ENCODE data around the gene EXOC8. TPM values are rescaled to one million over a fixed set of nuclear protein-coding genes. Genes with fewer than 3 reads are reported as not detected.
A peak's percentile ranks its signal among the peaks of the same experiment; 100 is the strongest.

Gene EXOC8
- polyA plus RNA-seq, 4 donors = 3.2 to 13.7 (median 4.7) TPM

DNA sequence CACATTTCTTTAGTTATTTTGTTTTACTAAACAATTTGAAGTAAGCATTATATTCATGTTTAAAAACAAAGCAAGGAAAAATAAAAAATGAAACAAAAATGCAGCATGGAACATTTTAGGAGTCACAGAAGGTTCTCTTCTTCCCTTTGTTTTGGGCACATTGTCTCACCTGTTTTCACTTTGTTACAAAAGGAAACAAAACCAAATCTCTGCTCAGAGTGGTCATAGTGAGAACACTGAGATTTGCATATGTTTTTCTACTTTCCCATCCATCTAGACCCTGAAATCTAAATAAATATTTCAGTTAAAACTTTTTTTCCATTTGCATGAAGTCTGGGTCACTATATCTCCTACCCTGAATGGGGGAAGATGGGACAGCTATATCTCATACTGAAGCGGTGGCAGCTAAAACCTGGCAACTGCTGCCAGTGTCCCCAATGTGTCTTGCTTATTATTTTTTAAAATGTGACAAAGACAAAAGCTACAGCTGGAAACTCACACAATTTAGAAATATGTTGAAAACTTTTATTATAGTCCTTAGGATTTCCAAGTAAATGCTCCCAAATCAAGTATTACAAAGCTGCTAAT is 3.5 kb downstream of the EXOC8 start:
- Histone ChIP-seq H3K36me3 (ENCODE audit: control insufficient read depth in 3 of 3, insufficient read depth in 2 of 3, low read depth in 1 of 3, low read length in 3 of 3) (peaks cover 0 to 4% (median 0%) of the 10 kb centered on the region in 3 donors), H3K27ac (ENCODE audit: low read depth in 1 of 3, low read length in 2 of 3) (no peak overlapping the region), H3K4me1 (ENCODE audit: control insufficient read depth in 3 of 3, insufficient read depth in 2 of 3, low read depth in 1 of 3, low read length in 2 of 3) (peaks cover 0 to 16% (median 9%) of the 10 kb centered on the region in 3 donors), H3K4me3 (ENCODE audit: low read depth in 1 of 3, low read length in 3 of 3) (peak overlapping the region in 2 of 3 donors; percentile 22 to 44), H3K9me3 (ENCODE audit: control insufficient read depth in 2 of 2, insufficient read depth in 1 of 2, low read depth in 1 of 2, low read length in 1 of 2) (no peaks in the 10 kb centered on the region), H3K27me3 (ENCODE audit: control insufficient read depth in 3 of 3, insufficient read depth in 3 of 3, low read length in 3 of 3) (no peaks in the 10 kb centered on the region)
- DNase-seq (no peak), FAIRE-seq (no peak)
- WGBS, 3 donors = 8 to 52% (median 46%) methylated on average over 1 of the region's 1 CpG

DNA sequence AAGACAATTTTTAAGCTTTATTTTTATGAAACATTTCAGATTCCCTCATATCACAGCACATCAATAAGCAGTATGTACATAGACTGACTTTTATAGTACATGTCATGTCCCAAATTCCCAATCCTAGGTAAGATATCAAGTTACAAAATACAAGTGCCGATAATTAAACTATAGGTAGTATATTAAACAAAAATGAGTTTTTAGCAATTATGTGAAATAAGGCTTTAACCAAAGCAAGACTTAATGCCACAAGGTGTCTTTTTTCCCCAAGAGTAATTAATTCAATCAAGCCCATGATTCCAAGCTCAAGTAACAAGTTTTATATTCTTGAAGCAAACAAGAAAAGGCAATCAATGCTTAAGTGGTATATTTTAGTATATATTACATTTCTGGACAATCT is 4.9 kb downstream of the EXOC8 start:
- no peak overlapping the region for H3K4me3 ChIP-seq (ENCODE audit: low read depth in 1 of 3, low read length in 3 of 3)
- peaks cover 0 to 4% (median 0%) of the 10 kb centered on the region in 3 donors for H3K36me3 ChIP-seq (ENCODE audit: control insufficient read depth in 3 of 3, insufficient read depth in 2 of 3, low read depth in 1 of 3, low read length in 3 of 3)
- H3K4me1 ChIP-seq (ENCODE audit: control insufficient read depth in 3 of 3, insufficient read depth in 2 of 3, low read depth in 1 of 3, low read length in 2 of 3) = peaks cover 0 to 16% (median 9%) of the 10 kb centered on the region in 3 donors
- FAIRE-seq (no peak), DNase-seq (no peak)
- 91 to 95% (median 93%) methylated on average over 1 of the region's 1 CpG for WGBS, 3 donors
- H3K27ac ChIP-seq (ENCODE audit: low read depth in 1 of 3, low read length in 2 of 3) = no peak overlapping the region
- H3K9me3 ChIP-seq (ENCODE audit: control insufficient read depth in 2 of 2, insufficient read depth in 1 of 2, low read depth in 1 of 2, low read length in 1 of 2) = no peaks in the 10 kb centered on the region
- no peaks in the 10 kb centered on the region for H3K27me3 ChIP-seq (ENCODE audit: control insufficient read depth in 3 of 3, insufficient read depth in 3 of 3, low read length in 3 of 3)

DNA sequence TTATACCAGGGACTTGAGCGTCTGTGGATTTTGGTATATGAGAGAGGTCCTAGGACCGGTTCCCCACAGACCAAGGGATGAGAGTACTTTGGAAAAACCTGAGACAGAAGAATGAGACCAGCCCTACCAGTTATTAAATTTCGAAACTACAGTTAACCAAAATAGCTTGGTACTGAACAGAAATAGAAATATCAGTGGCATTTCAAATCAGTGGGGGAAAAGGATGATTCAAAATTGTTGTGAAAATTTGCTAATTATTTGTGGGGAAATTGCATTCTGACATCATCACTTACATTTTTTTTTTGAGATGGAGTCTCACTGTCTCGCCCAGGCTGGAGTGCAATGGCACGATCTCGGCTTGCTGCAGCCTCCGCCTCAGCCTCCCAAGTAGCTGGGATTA is 8.2 kb downstream of the EXOC8 start:
- Histone ChIP-seq H3K9me3 (ENCODE audit: control insufficient read depth in 2 of 2, insufficient read depth in 1 of 2, low read depth in 1 of 2, low read length in 1 of 2) (no peaks in the 10 kb centered on the region), H3K27me3 (ENCODE audit: control insufficient read depth in 3 of 3, insufficient read depth in 3 of 3, low read length in 3 of 3) (no peaks in the 10 kb centered on the region), H3K27ac (ENCODE audit: low read depth in 1 of 3, low read length in 2 of 3) (no peak overlapping the region), H3K4me1 (ENCODE audit: control insufficient read depth in 3 of 3, insufficient read depth in 2 of 3, low read depth in 1 of 3, low read length in 2 of 3) (no peaks in the 10 kb centered on the region), H3K36me3 (ENCODE audit: control insufficient read depth in 3 of 3, insufficient read depth in 2 of 3, low read depth in 1 of 3, low read length in 3 of 3) (peaks cover 0 to 2% (median 0%) of the 10 kb centered on the region in 3 donors), H3K4me3 (ENCODE audit: low read depth in 1 of 3, low read length in 3 of 3) (no peak overlapping the region)
- 90 to 95% (median 94%) methylated on average over 7 of the region's 7 CpGs for WGBS, 3 donors
- FAIRE-seq = no peak
- DNase-seq = no peak

DNA sequence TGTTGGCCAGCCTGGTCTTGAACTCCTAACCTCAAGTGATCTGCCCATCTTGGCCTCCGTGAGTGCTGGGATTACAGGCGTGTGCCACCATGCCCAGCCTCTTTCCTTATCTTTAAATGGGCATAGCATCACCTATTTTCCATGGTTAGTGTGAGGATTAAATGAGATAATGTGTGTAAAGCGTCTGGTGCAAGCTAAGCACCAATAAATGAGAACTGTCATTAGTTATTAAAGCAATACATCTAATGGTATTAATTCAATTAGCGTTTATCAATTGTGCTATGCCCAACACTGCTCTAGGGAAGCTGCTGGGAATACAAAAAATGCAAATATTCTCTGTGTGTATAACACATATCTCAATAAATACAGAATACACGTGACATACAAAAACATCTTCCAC is 10.0 kb downstream of the EXOC8 start:
- Histone ChIP-seq H3K4me1 (ENCODE audit: control insufficient read depth in 3 of 3, insufficient read depth in 2 of 3, low read depth in 1 of 3, low read length in 2 of 3) (no peaks in the 10 kb centered on the region), H3K4me3 (ENCODE audit: low read depth in 1 of 3, low read length in 3 of 3) (no peak overlapping the region), H3K9me3 (ENCODE audit: control insufficient read depth in 2 of 2, insufficient read depth in 1 of 2, low read depth in 1 of 2, low read length in 1 of 2) (no peaks in the 10 kb centered on the region), H3K27ac (ENCODE audit: low read depth in 1 of 3, low read length in 2 of 3) (no peak overlapping the region), H3K36me3 (ENCODE audit: control insufficient read depth in 3 of 3, insufficient read depth in 2 of 3, low read depth in 1 of 3, low read length in 3 of 3) (peaks cover 0 to 2% (median 0%) of the 10 kb centered on the region in 3 donors), H3K27me3 (ENCODE audit: control insufficient read depth in 3 of 3, insufficient read depth in 3 of 3, low read length in 3 of 3) (no peaks in the 10 kb centered on the region)
- FAIRE-seq = no peak
- WGBS, 3 donors = 79 to 81% (median 81%) methylated on average over 5 of the region's 5 CpGs
- DNase-seq = no peak

DNA sequence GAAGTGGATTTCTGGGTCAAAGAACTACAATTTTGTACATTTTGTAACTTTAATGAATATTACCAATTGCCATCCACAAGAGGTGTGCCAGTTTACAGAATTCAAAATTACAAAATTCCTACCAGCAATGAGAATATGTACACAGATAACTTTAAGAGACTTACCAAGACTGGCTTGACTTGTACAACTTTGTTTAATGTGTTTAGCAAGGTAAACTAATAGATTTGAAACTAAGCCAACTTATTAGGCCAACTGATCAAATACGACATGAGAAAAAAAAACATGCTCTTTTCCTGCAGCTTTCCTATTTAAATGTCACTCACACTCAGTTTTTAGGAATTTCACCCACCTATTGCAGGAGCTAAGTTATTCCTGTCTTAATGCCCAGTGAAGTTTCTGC is 11.4 kb downstream of the EXOC8 start:
- Histone ChIP-seq H3K36me3 (ENCODE audit: control insufficient read depth in 3 of 3, insufficient read depth in 2 of 3, low read depth in 1 of 3, low read length in 3 of 3) (peaks cover 0 to 2% (median 0%) of the 10 kb centered on the region in 3 donors), H3K27me3 (ENCODE audit: control insufficient read depth in 3 of 3, insufficient read depth in 3 of 3, low read length in 3 of 3) (no peaks in the 10 kb centered on the region), H3K9me3 (ENCODE audit: control insufficient read depth in 2 of 2, insufficient read depth in 1 of 2, low read depth in 1 of 2, low read length in 1 of 2) (no peaks in the 10 kb centered on the region), H3K27ac (ENCODE audit: low read depth in 1 of 3, low read length in 2 of 3) (no peak overlapping the region), H3K4me3 (ENCODE audit: low read depth in 1 of 3, low read length in 3 of 3) (no peak overlapping the region), H3K4me1 (ENCODE audit: control insufficient read depth in 3 of 3, insufficient read depth in 2 of 3, low read depth in 1 of 3, low read length in 2 of 3) (no peaks in the 10 kb centered on the region)
- FAIRE-seq (no peak), DNase-seq (no peak)
- WGBS, 3 donors = 38 to 58% (median 54%) methylated on average over 1 of the region's 1 CpG

DNA sequence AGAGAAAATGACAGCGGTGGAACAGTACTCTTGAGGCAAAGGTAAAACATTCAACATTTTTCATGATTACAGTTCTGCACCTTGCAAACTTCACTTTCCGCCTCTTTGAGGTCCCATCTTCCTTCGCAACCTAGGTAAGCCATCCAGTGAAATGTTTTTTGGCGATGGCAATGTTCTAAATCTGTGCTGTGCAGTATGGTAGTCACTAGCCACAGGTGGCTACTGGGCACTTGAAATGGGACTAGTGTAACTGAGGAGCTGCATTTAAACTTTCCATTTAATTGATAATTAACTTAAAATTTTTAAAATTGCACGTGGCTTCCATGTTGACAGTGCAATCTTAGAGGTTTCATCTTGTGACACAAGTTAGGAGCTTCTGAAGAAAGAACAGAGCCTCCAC is 13.0 kb downstream of the EXOC8 start:
- FAIRE-seq (no peak), DNase-seq (no peak)
- Histone ChIP-seq H3K27me3 (ENCODE audit: control insufficient read depth in 3 of 3, insufficient read depth in 3 of 3, low read length in 3 of 3) (no peaks in the 10 kb centered on the region), H3K4me3 (ENCODE audit: low read depth in 1 of 3, low read length in 3 of 3) (no peak overlapping the region), H3K27ac (ENCODE audit: low read depth in 1 of 3, low read length in 2 of 3) (no peak overlapping the region), H3K9me3 (ENCODE audit: control insufficient read depth in 2 of 2, insufficient read depth in 1 of 2, low read depth in 1 of 2, low read length in 1 of 2) (no peaks in the 10 kb centered on the region), H3K36me3 (ENCODE audit: control insufficient read depth in 3 of 3, insufficient read depth in 2 of 3, low read depth in 1 of 3, low read length in 3 of 3) (no peaks in the 10 kb centered on the region), H3K4me1 (ENCODE audit: control insufficient read depth in 3 of 3, insufficient read depth in 2 of 3, low read depth in 1 of 3, low read length in 2 of 3) (no peaks in the 10 kb centered on the region)
- 82 to 90% (median 87%) methylated on average over 5 of the region's 5 CpGs for WGBS, 3 donors

DNA sequence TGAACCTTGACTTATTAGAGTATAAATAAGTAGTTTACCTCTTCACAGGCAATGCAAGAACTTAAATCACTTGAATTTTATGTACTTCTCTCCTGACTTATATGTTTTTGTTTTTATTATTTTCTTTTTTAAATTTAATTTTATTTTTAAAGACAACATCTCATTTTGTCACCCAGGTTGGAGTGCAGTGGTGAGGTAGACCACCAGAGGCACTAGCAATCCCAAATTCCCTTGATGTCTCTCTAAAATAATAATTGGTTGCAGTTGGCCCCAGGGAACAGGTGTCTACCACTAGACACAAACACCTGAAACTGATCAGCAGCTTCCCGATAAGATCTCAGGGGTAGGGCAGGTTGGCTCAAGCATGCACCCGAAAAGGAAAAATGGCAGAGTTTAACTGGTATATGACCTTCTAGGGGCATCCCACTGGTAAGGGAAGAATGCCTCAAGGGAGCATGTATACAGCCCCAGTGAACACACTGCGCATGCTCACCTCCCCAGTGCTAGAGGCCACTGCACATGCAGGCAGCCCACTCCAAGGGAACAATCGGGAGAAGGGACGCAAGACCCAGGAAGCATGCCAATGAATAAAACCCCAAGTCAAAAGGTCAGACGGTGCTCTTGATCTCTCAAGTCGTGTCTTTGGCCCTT is 14.6 kb downstream of the EXOC8 start:
- FAIRE-seq (no peak), DNase-seq (no peak)
- Histone ChIP-seq H3K4me3 (ENCODE audit: low read depth in 1 of 3, low read length in 3 of 3) (no peak overlapping the region), H3K9me3 (ENCODE audit: control insufficient read depth in 2 of 2, insufficient read depth in 1 of 2, low read depth in 1 of 2, low read length in 1 of 2) (no peaks in the 10 kb centered on the region), H3K27ac (ENCODE audit: low read depth in 1 of 3, low read length in 2 of 3) (no peak overlapping the region), H3K4me1 (ENCODE audit: control insufficient read depth in 3 of 3, insufficient read depth in 2 of 3, low read depth in 1 of 3, low read length in 2 of 3) (no peaks in the 10 kb centered on the region), H3K36me3 (ENCODE audit: control insufficient read depth in 3 of 3, insufficient read depth in 2 of 3, low read depth in 1 of 3, low read length in 3 of 3) (no peaks in the 10 kb centered on the region), H3K27me3 (ENCODE audit: control insufficient read depth in 3 of 3, insufficient read depth in 3 of 3, low read length in 3 of 3) (no peaks in the 10 kb centered on the region)
- WGBS, 3 donors = 70 to 71% (median 70%) methylated on average over 7 of the region's 7 CpGs

DNA sequence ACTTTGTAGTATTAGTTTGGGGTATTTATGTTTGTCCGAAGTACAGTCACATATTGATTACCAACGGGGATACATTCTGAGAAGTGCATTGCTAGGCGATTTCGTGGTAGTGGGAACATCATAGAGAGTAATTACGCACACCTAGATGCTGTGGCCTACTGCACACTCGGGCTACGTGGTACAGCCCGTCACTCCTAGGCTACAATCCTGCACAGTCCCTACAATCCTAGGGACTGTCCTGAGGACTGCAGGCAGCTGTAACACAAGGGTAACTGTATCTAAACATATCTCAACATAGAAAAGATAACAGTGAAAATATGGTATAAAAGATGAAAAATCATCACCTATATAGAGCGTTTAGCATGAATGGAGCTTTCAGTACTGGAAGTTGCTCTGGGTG is 18.6 kb downstream of the EXOC8 start:
- Histone ChIP-seq H3K4me3 (ENCODE audit: low read depth in 1 of 3, low read length in 3 of 3) (no peak overlapping the region), H3K27ac (ENCODE audit: low read depth in 1 of 3, low read length in 2 of 3) (no peak overlapping the region), H3K36me3 (ENCODE audit: control insufficient read depth in 3 of 3, insufficient read depth in 2 of 3, low read depth in 1 of 3, low read length in 3 of 3) (no peaks in the 10 kb centered on the region), H3K9me3 (ENCODE audit: control insufficient read depth in 2 of 2, insufficient read depth in 1 of 2, low read depth in 1 of 2, low read length in 1 of 2) (peaks cover 0 to 2% of the 10 kb centered on the region in 2 donors), H3K27me3 (ENCODE audit: control insufficient read depth in 3 of 3, insufficient read depth in 3 of 3, low read length in 3 of 3) (no peaks in the 10 kb centered on the region), H3K4me1 (ENCODE audit: control insufficient read depth in 3 of 3, insufficient read depth in 2 of 3, low read depth in 1 of 3, low read length in 2 of 3) (no peaks in the 10 kb centered on the region)
- FAIRE-seq = no peak
- DNase-seq = no peak
- WGBS, 3 donors = 91 to 93% (median 91%) methylated on average over 9 of the region's 9 CpGs

DNA sequence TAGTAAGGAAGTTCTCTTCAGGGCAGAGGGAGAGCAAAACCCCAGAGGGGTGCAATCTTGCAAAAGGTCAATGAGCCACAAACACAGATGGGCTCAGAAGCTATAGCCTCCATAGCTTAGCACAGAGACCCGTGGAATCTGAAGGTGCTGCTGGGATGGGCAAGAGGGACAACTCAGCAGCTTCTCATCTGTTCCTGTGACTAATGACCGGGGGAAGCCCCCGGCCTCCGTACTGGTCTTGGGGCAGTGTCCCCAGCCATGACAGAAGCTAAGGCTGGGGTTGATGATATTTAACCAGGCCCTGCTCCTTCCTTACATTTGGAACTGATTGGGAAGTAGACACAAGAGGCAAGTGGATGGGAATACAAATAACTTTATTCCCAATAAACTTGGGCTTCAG is 19.1 kb downstream of the EXOC8 start:
- no peaks in the 10 kb centered on the region for H3K36me3 ChIP-seq (ENCODE audit: control insufficient read depth in 3 of 3, insufficient read depth in 2 of 3, low read depth in 1 of 3, low read length in 3 of 3)
- FAIRE-seq = no peak
- no peak for DNase-seq
- H3K4me1 ChIP-seq (ENCODE audit: control insufficient read depth in 3 of 3, insufficient read depth in 2 of 3, low read depth in 1 of 3, low read length in 2 of 3) = no peaks in the 10 kb centered on the region
- peaks cover 0 to 2% of the 10 kb centered on the region in 2 donors for H3K9me3 ChIP-seq (ENCODE audit: control insufficient read depth in 2 of 2, insufficient read depth in 1 of 2, low read depth in 1 of 2, low read length in 1 of 2)
- H3K4me3 ChIP-seq (ENCODE audit: low read depth in 1 of 3, low read length in 3 of 3) = no peak overlapping the region
- no peak overlapping the region for H3K27ac ChIP-seq (ENCODE audit: low read depth in 1 of 3, low read length in 2 of 3)
- H3K27me3 ChIP-seq (ENCODE audit: control insufficient read depth in 3 of 3, insufficient read depth in 3 of 3, low read length in 3 of 3) = no peaks in the 10 kb centered on the region
- WGBS, 3 donors = 89 to 95% (median 92%) methylated on average over 4 of the region's 4 CpGs
